Measurements from ENCODE around the gene FSTL1.
"Not testable (repeated sequence)": the region's sequence is repeated elsewhere in the genome, so short reads cannot be mapped to it uniquely, and the experiment has no call there.

The FSTL1 gene

DNA sequence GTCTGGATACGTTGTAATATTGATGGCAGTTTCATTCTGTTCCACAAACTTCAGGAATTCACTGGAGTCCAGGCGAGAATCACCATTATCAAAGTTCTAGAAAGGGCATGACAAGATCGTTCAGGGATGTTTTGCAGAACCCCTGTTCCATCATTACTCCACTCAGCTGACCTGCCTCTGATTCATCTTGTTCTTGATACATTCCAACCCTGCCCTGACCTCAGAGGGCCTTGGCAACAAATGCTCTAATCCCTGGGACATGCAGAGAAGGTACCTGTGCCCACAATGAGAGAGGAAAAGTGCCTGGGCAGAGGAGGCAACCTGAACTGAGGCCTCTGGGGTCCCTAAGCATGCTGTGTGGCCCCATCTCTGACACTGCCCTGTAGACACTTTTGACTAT is 45.9 kb downstream of the FSTL1 start:
- H3K27ac ChIP-seq = no peak overlapping the region
- H3K4me2 ChIP-seq = no peak overlapping the region
- no peaks in the 10 kb centered on the region for H3K27me3 ChIP-seq
- no peaks in the 10 kb centered on the region for H3K9me3 ChIP-seq (replicated peaks in 1 of 11)
- no peaks in the 10 kb centered on the region for H4K20me1 ChIP-seq
- no peak overlapping the region for H3K9ac ChIP-seq
- TF ChIP-seq Cebpa-rat (IDR thresholded peaks at IDR 0.05) = no peak
- peaks cover 0 to 100% (median 88%) of the 10 kb centered on the region in 11 experiments; a peak in 20 of 22 replicates for H3K36me3 ChIP-seq
- peaks cover 0 to 13% (median 0%) of the 10 kb centered on the region in 10 experiments; a peak in 4 of 20 replicates for H3K4me1 ChIP-seq
- no peak overlapping the region for H3K4me3 ChIP-seq

DNA sequence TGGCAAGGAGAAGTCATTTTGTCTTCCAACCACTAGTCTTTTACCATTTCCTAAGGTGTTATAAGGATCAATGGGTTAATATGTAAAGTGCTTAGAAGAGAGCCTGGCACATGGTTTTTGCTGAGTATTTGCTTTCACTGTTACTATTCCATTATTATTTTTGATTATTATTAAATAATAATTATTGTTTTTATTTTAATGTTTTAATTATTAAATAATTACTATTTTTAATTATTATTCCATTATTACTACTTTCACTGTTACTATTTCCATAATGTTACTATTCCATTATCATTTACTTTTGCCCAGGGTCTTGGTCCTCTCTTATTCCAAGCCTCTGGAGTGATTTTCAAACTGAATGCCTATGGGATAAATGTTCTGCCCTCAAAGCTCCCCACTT is 48.5 kb downstream of the FSTL1 start:
- H3K27me3 ChIP-seq = no peaks in the 10 kb centered on the region
- H3K9me3 ChIP-seq (replicated peaks in 1 of 11) = no peaks in the 10 kb centered on the region
- peaks cover 0 to 7% (median 4%) of the 10 kb centered on the region in 10 experiments; a peak in 3 of 20 replicates for H3K4me1 ChIP-seq
- no peaks in the 10 kb centered on the region for H4K20me1 ChIP-seq
- H3K4me3 ChIP-seq = no peak overlapping the region
- no peak overlapping the region for H3K4me2 ChIP-seq
- H3K36me3 ChIP-seq = peaks cover 0 to 100% (median 91%) of the 10 kb centered on the region in 11 experiments; a peak in 20 of 22 replicates
- no peak for TF ChIP-seq Cebpa-rat (IDR thresholded peaks at IDR 0.05)
- no peak overlapping the region for H3K9ac ChIP-seq
- no peak overlapping the region for H3K27ac ChIP-seq

DNA sequence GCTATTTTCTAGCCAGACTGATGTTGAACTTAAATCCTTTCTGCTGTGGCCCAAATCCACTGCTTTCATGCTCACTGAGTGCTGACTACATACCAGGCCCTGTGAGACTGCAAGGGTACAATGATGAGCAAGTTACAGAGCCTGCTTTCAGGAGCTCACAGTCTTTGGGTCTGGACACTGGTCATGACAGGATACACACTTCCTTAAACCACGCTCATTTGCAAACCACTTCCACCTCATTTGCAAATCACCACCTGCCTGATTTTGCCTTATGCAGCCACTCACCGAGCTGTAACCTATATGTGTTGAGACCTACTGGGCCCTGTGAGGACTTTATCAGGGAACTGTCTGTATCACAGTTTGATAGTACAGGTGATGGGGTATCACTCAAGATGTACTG is 51.4 kb downstream of the FSTL1 start:
- H3K4me1 ChIP-seq = peaks cover 0 to 7% (median 4%) of the 10 kb centered on the region in 10 experiments; a peak in 3 of 20 replicates
- no peak overlapping the region for H3K9ac ChIP-seq
- no peak overlapping the region for H3K4me3 ChIP-seq

DNA sequence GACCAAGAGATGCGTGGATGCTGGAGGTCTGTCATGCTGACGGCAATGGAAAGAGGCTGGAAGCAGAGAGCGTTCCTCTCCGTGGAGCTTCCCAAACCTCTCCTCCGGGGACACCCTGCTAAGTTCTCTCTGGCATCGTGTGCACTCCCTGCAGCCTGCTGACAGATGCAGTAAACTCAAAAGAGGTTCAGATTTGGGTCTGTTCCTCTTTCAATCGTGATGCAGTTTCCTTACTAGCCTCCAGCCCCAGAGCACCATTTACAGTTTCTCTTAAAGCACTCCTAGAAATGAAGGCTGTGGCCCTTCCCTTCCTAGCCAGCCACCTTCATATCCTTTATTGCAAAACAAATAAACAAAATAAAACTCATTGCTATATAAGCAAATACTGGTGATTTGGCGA is 54.3 kb downstream of the FSTL1 start:
- no peak overlapping the region for H3K9ac ChIP-seq
- no peak overlapping the region for H3K4me2 ChIP-seq
- H4K20me1 ChIP-seq = no peaks in the 10 kb centered on the region
- H3K4me1 ChIP-seq = peaks cover 0 to 7% (median 4%) of the 10 kb centered on the region in 10 experiments; a peak in 3 of 20 replicates
- no peak overlapping the region for H3K4me3 ChIP-seq
- H3K27ac ChIP-seq = no peak overlapping the region
- TF ChIP-seq Cebpa-rat (IDR thresholded peaks at IDR 0.05) = no peak
- no peaks in the 10 kb centered on the region for H3K9me3 ChIP-seq (replicated peaks in 1 of 11)
- no peaks in the 10 kb centered on the region for H3K27me3 ChIP-seq
- peaks cover 0 to 82% (median 71%) of the 10 kb centered on the region in 11 experiments; a peak in 19 of 22 replicates for H3K36me3 ChIP-seq

More for the DNA sequence above, 51.4 kb downstream of the FSTL1 start:
- Histone ChIP-seq H3K27ac (no peak overlapping the region), H3K4me2 (no peak overlapping the region), H3K9me3 (replicated peaks in 1 of 11) (no peaks in the 10 kb centered on the region), H4K20me1 (no peaks in the 10 kb centered on the region), H3K36me3 (peaks cover 0 to 100% (median 94%) of the 10 kb centered on the region in 11 experiments; a peak in 20 of 22 replicates), H3K27me3 (no peaks in the 10 kb centered on the region)
- TF ChIP-seq Cebpa-rat (IDR thresholded peaks at IDR 0.05) = no peak

DNA sequence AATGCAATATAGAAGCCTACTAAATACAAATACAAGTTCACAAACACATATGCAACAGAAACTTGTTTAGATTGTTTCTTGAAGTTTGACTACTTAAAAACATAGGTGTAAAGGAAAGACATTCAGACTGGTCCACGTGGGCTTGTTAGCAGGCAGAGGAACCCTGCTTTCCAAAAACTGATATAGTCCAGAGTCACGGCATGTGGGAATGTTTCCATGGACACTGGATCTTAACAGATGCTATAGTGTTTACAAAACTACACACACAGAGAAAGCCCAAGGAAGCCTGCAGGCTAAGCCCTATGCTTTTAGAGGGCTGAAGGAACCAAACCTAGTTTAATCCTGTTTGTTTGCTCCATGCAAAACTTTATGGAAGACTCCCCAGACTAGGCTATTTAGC is 56.4 kb downstream of the FSTL1 start:
- no peaks in the 10 kb centered on the region for H4K20me1 ChIP-seq
- no peak overlapping the region for H3K27ac ChIP-seq
- peaks cover 0 to 3% (median under 1%) of the 10 kb centered on the region in 10 experiments; a peak in 3 of 20 replicates for H3K4me1 ChIP-seq
- H3K36me3 ChIP-seq = peaks cover 0 to 61% (median 50%) of the 10 kb centered on the region in 11 experiments; a peak in 19 of 22 replicates
- TF ChIP-seq Cebpa-rat (IDR thresholded peaks at IDR 0.05) = no peak
- no peak overlapping the region for H3K4me2 ChIP-seq
- H3K4me3 ChIP-seq = no peak overlapping the region
- no peaks in the 10 kb centered on the region for H3K27me3 ChIP-seq
- H3K9me3 ChIP-seq (replicated peaks in 1 of 11) = no peaks in the 10 kb centered on the region
- H3K9ac ChIP-seq = no peak overlapping the region

DNA sequence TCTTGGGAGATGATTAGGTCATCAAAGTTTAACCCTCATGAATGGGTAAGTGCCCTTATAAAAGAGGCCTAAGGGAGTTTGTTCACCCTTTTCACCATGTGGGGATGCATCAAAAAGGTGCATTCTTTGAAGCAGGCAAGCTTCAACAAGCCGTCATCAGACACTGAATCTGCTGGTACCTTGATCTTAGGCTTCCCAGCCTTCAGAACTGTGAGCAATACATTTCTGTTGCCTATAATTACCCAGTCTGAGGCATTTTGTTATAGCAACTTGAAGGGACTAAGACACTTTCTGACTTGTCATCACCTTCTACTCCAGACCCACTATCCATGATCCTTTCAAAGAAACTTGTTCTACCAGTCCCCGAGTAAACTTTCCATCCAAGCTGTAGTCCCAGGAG is 57.0 kb downstream of the FSTL1 start:
- H3K9ac ChIP-seq = no peak overlapping the region
- no peaks in the 10 kb centered on the region for H4K20me1 ChIP-seq
- H3K27ac ChIP-seq = no peak overlapping the region
- H3K27me3 ChIP-seq = no peaks in the 10 kb centered on the region
- peaks cover 0 to 55% (median 44%) of the 10 kb centered on the region in 11 experiments; a peak in 19 of 22 replicates for H3K36me3 ChIP-seq
- TF ChIP-seq Cebpa-rat (IDR thresholded peaks at IDR 0.05) = no peak
- no peaks in the 10 kb centered on the region for H3K9me3 ChIP-seq (replicated peaks in 1 of 11)
- H3K4me1 ChIP-seq = no peaks in the 10 kb centered on the region
- H3K4me3 ChIP-seq = no peak overlapping the region
- H3K4me2 ChIP-seq = no peak overlapping the region

DNA sequence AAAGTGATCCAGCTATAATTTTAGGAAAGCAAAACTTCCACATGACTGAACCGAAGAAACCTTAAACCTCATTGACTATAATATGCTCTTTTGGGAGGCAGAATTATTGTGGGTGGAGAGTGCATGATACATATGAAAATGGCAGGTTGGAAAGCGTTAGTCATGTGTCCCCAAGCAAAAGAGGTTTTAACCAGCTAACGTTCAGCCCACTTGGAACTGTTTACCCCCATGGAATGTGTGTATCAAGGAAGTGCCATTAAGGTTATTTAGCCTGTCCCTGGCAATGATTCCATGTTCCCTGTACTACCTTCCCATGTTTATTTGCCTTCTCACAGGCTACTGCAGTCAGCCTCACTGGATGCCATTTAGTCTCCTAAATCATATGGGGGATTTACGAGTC is 57.5 kb downstream of the FSTL1 start:
- Histone ChIP-seq H3K27me3 (no peaks in the 10 kb centered on the region), H3K9me3 (replicated peaks in 1 of 11) (no peaks in the 10 kb centered on the region), H3K4me3 (no peak overlapping the region), H3K4me1 (no peaks in the 10 kb centered on the region), H3K27ac (no peak overlapping the region), H3K9ac (no peak overlapping the region), H4K20me1 (no peaks in the 10 kb centered on the region), H3K36me3 (peaks cover 0 to 50% (median 39%) of the 10 kb centered on the region in 11 experiments; a peak in 19 of 22 replicates), H3K4me2 (no peak overlapping the region)
- TF ChIP-seq Cebpa-rat (IDR thresholded peaks at IDR 0.05) = no peak

DNA sequence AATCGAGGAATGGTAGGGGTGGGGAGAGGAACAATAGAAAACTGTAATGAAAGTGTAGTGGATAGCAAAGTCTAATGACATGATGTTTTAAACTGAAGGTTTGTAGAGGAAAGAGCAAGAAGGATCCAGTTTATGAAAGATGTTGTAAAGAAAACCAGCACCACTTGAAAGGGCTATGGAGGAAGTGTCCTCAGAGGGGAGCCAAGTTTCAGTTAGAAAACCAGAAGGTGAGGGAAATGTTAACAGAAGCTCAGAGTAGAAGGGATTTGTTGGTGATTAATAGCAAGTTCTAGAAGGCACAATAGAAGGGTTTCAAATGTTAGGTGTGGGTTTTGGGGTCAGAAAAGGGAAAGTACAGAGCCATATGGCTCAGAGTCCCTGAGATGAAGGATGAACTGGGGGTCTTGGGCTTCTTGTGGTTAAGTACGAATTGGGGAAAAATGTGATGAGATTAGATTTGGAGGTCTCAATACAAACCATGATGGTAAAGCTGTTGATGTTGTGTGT is 67.8 kb downstream of the FSTL1 start:
- no peaks in the 10 kb centered on the region for H3K27me3 ChIP-seq
- H3K9ac ChIP-seq = no peak overlapping the region
- no peak overlapping the region for H3K27ac ChIP-seq
- H3K4me1 ChIP-seq = no peaks in the 10 kb centered on the region
- H4K20me1 ChIP-seq = no peaks in the 10 kb centered on the region
- no peaks in the 10 kb centered on the region for H3K36me3 ChIP-seq
- no peaks in the 10 kb centered on the region for H3K9me3 ChIP-seq (replicated peaks in 1 of 11)
- no peak overlapping the region for H3K4me2 ChIP-seq
- no peak for TF ChIP-seq Cebpa-rat (IDR thresholded peaks at IDR 0.05)
- no peak overlapping the region for H3K4me3 ChIP-seq

DNA sequence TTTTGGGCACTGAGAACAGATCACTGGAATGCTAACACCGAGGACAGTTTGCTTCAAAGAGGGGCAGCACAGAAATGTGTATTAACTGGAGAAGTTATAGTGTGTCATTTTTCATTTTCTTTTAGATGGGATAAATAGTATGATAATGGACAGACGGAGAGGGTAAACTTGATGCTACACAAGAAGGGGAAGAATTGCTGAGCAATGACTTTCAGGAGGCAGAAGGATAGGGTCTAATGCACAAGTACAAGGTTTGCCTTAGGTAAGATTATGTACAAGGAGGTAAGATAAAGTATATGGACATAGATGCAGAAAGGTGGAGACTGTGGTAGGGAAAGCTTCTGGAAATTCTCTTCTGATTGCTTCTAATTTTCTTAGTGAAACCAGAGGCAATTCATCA is 69.3 kb downstream of the FSTL1 start:
- H3K27ac ChIP-seq = no peak overlapping the region
- no peak overlapping the region for H3K4me2 ChIP-seq
- TF ChIP-seq Cebpa-rat (IDR thresholded peaks at IDR 0.05) = no peak
- H3K9ac ChIP-seq = no peak overlapping the region
- no peaks in the 10 kb centered on the region for H3K4me1 ChIP-seq
- H3K36me3 ChIP-seq = no peaks in the 10 kb centered on the region
- no peaks in the 10 kb centered on the region for H3K9me3 ChIP-seq (replicated peaks in 1 of 11)
- H4K20me1 ChIP-seq = no peaks in the 10 kb centered on the region
- H3K4me3 ChIP-seq = no peak overlapping the region
- H3K27me3 ChIP-seq = no peaks in the 10 kb centered on the region

DNA sequence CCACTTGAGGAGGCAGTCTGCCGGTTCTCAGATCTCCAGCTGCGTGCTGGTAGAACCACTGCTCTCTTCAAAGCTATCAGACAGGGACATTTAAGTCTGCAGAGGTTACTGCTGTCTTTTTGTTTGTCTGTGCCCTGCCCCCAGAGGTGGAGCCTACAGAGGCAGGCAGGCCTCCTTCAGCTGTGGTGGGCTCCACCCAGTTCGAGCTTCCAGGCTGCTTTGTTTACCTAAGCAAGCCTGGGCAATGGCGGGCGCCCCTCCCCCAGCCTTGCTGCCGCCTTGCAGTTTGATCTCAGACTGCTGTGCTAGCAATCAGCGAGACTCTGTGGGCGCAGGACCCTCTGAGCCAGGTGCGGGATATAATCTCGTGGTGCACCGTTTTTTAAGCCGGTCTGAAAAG is 72.8 kb downstream of the FSTL1 start:
- H3K4me2 ChIP-seq; H3K36me3 ChIP-seq; H3K9me3 ChIP-seq (replicated peaks in 1 of 11); H4K20me1 ChIP-seq; H3K4me3 ChIP-seq; H3K27ac ChIP-seq; H3K9ac ChIP-seq; H3K4me1 ChIP-seq; H3K27me3 ChIP-seq: not testable (repeated sequence)

All from BLaER1 treated with 17β-estradiol and CSF1 and Interleukin-3, amounts not matched to agents 10 nM and 100 nM (cell line).